Stimulated activated CD8-positive, alpha-beta memory T cell treated with anti-CD3 and anti-CD28 coated beads, Interleukin-4, amount 100 ng/mL, for 1 hour (primary cell): Measurements from ENCODE around the gene AIPL1.

ENCODE experiments used
- DNase-seq, 2 donors: peaks; one replicate each; pipeline ENCODE4 v3.0.0-alpha.2; 2020; ENCODE audit warnings: low read depth in 2 of 2, low spot score in 1 of 2

Gene AIPL1

GRCh38 chr17:6374761-6375312 lies 60.1 kb downstream of the AIPL1 start:
- DNase-seq: no peak

- DNase-seq: no peak
Measured at GRCh38 chr17:6374271-6374691, 60.6 kb downstream of the AIPL1 start.
